Measurements from ENCODE around the gene IFNL1.
"Not testable (repeated sequence)": the region's sequence is repeated elsewhere in the genome, so short reads cannot be mapped to it uniquely, and the experiment has no call there.

The IFNL1 gene

DNA sequence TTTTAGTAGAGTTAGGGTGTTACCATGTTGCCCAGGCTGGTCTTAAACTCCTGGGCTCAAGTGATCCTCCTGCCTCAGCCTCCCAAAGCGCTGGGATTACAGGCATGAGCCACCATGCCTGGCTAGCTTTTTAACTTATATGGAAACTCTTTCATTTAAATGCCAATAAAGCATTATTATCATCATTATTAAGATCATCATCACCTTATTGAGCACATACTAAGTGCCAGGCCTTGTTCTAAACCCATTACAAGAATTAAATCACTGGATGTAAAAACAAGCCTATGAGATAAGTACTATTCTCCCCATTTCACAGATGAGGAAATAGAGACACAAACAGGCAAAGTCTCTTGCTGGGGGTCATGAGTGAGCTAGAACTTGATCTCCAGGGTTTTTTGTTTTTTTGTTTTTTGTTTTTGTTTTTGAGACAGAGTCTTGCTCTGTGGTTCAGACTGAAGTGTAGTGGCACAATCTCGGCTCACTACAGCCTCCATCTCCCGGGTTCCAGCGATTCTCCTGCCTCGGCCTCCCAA, 38.3 kb downstream of the IFNL1 start:
- DNase-seq: no peak

DNA sequence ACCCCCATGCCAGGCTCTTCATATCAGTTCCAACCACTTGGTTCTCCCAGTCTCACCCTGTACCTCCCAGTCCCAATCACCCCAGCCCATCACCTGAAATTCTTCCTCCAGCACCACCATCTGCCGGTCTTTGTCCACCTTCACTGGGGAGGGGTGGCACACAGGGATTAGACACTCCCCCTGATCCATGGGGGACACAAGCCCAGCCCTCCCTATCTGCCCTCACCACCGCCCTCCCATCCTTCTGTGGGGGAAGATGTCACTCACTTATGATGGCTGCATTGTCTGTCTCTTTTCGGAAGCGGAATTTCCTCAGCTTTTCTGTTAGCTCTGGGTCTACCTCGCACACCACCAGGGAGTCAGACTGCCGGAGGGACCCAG, 39.0 kb downstream of the IFNL1 start:
- DNase-seq: no peak

DNA sequence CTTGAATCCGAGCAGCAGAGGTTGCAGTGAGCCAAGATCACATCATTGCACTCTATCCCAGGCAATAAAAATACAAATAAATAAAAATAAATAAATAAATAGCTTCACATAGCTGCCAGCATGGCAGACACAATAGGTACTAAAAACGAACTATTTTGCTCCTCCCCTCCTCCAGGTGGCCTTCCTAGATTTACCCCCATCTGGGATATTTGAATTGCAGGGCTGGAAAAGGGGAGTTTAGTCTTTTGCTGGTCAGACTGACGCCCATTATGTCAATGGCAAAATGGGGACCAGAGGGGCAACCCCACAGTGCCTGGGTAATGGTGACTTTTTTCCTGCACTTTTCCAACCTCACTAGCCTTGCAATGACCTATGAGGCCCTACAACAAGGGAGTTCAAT, 40.3 kb downstream of the IFNL1 start:
- DNase-seq: no peak

DNA sequence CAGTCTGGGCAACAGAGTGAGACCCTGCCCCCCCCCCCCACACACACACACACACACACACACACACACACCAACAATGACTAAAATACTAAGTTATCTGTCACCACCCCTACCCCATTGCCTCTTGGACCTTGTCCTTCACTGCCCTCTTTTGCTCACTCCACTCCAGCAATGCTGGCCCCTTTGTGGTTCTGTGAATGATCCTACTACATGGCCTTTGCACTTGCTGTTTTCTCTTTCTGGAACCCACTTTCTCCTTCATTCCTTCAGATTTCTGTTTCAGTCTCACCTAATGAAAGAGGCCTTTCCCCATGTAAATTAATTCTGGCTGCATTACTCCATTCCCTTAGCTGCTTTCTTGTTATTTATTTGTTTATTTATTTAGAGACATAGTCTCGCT, 43.5 kb downstream of the IFNL1 start:
- no peak for DNase-seq

DNA sequence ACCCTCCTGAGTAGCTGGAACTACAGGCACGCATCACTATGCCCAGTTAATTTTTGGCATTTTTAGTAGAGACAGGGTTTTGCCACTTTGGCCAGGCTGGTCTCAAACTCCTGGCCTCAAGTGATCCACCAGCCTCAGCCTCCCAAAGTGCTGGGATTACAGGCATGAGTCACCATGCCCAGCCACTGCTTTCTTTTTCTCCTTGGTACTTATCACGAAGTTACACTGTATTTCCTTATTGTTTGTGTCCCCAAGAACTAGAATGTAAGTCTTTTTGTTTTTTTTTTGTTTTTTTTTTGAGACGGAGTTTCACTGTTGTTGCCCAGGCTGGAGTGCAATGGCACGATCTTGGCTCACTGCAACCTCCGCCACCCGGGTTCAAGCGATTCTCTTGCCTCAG, 43.9 kb downstream of the IFNL1 start:
- DNase-seq: not testable (repeated sequence)

DNA sequence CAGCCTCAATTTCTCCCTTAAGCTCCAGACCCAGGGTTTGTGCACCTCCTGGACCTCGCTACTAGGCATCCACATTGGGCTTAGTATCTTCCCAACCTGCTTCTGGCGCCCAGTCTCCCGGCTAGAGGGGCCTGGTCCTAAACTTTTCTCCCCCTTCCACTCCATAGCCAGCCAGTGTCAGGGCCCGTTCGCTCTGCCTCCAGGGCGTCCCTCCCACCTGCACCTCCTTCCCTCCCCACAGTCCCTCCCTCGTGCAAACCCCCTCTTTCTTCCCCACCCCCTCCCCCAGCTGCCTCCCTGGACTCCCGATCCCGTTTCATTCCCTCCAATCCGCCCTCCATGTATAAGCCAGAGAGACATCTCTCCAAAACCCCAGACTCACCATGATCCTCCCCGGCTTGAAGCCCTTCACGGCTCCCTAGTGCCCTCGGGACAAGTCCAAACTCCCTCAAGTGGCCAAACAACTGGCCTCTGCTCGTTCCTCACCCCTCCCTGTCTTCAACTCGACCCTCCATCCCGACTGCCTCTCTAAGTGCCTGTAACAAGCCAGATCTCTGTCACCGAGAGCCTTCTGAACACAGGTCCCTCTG, 45.0 kb downstream of the IFNL1 start:
- no peak for DNase-seq

DNA sequence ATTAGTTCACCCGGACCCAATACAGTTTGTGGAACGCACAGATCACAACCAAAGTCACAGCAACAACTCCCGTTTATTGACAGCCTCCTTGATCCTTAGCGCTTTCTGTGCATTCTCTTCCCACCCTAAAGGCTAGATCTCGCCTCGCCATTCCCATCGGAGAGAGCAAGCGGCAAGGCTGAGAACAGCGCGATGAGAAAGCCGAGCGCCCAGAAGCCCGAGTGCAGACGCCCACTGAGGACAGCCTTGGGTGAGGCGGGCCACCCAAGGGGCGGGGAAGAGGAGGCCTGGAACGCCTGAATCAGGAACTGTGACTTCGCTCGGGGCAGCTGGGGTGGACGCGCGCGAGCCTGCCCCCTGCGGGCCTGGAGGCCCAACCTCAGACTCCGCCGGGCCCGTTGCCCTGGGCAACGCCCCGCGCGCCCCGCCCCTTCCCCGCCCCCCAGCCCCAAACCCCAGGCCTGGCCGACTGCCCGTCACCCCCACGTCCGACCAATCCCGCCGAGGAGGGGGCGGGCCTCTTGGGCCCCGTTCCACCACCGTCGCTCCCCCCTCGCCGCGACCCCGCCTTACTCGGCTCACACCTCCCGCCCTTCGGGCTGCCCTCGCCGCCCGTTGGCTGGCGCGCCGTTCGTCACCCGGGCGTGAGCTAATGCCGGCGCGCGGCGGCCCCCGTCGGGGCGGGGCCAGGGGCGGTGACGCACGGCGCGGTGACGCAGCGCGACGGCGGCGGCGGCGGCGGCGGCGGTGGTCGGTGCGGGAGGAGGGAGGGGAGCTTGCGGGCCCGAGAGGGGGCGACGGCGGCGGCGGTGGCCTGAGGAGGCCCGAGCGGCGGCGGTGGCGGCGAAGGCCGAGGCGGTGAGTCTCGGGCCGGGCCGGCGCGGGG, 45.8 kb downstream of the IFNL1 start, which contains the start of gene SAMD4B:
TSS of gene SAMD4B (plus strand) at position 703 of the 886 bp plus-strand sequence. CDS start 14,473 bp downstream, outside the sequence.
- peak; percentile 99 for DNase-seq

DNA sequence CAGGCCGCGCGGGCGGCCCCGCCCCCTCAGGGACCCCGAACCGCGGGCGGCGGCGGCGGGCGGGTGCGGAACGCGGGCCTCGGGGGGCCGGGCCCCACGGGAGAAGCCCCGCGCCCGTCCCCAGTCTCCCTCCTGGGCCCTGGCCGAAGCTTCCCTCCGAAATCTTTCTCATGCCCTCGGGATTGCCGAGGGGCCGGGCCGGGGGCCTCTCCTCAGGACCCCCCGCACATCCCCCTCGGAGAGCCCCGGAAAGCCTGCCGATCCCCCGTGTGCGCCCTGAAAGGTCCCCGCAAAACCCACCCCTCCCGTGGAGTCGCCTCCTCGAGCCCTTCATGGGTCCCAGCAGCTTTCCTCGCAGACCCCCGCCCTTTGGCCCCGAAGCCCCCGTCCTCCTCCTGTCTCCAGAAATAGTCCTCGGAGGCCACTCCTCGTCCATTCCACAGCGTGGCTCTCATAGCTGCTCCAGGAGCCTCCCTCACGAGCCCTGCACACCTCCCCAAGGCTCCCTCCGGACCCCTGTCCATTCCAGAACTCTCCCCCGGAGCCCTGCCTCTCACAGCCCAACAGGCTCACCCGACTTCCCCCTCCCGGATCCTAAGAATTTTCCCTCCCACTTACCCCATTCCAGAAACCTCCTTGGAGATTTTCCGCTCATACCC, 46.6 kb downstream of the IFNL1 start:
- DNase-seq: no peak

DNA sequence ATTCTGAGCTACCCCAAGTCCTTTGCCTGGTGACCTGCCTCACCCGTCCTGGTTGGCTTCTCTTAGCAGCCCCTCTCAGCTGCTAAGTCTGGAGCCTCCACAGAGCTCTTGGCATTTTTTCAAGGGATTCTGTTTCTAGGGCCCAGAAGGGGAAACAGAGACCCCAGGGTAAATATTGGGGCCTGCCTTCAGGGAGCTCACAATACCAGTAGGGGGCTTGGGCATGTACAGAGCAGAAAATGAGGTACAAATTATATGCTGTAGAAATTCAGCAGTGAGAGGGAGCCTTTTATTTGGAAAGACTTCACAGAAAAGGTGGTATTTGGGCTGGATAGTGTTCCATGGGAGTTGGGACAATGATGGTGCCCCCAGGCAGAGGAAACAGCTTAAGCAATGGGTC, 49.7 kb downstream of the IFNL1 start:
- no peak for DNase-seq

DNA sequence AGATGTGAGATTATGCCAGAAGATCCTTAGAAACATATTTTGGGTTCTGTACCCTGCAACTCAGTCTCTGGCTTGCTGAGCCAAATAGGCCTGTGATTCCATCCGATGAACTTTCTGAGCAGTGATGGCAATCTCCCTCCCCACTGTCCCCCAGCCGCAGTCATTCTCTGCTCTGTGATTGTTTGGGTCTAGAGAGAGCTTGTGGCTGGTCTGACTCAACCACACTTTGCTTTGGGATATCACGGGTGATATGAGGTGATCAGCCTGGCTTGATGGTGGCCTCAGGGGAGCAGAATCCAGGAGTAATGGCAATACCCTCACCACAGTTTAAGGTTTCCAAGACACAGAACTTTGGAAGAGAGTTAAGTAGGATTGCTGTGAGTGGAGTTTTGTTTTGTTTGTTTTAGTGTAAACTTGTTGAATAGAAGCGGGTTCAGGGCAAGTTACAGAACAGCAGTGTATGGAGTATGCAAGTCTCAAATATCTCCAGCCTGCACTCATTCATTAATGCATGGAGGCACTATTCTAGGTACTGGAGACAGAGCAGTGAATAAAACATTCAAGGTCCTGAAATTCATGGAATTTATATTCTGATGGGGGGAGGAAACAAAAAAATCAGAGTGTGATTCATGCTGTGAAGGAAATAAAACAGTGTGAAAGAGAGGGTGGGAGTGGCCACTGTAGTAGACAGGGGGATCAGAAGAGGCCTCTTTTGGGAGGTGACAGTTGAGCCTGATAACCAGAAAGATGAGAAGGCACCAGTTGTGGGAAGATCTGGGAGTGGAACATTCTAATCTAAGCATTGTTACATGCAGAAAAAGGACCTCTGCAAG, 51.3 kb downstream of the IFNL1 start:
- no peak for DNase-seq

Data from NK-92 treated with Interleukin-12 subunit alpha and Interleukin-12 subunit beta, amount 100 ng/mL, for 24 hours (cell line).